COLO829 (cell line): Measurements from ENCODE around the gene PTTG1.

ENCODE experiments used
- DNase-seq: peaks from one replicate; pipeline ENCODE4 v3.0.0; 2012; ENCODE audit warnings: low spot score

Gene PTTG1

DNA sequence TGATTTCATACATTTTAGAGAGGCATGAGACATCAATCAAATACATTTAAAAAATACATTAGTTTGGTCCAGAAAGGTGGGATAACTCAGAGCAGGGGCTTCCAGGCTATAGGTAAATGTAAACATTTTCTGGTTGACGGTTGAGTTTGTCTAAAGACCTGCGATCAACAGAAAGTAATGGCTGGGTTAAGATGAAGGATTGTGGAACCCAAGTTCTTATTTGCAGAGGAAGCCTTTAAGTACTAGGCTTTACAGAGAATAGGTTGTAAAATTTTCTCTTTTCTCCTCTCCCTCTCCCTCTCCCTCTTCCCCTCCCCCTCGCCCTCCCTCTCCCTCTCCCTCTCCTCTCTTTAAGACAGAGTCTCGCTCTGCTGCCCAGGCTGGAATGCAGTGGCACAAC lies 50.8 kb downstream of the PTTG1 start:
- DNase-seq: no peak

DNA sequence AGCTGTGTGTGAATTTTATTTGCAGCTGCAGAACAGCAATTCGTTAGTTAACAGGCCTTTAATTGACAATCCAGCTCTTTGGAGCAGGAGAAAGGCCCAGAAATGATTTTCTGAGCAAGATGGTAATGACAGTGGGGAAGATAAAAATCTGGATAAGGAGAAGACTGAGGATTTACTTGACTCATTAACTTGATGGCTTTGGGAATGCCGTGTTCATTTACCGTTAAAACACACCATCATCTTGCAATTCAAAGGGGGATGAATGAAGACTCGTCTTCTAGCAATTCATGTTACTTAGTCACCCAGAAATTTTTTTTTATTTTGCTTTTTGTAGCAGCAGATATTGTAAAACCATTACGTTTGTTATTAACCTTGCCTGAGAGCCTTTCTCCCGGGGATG lies 52.0 kb downstream of the PTTG1 start:
- DNase-seq: no peak

DNA sequence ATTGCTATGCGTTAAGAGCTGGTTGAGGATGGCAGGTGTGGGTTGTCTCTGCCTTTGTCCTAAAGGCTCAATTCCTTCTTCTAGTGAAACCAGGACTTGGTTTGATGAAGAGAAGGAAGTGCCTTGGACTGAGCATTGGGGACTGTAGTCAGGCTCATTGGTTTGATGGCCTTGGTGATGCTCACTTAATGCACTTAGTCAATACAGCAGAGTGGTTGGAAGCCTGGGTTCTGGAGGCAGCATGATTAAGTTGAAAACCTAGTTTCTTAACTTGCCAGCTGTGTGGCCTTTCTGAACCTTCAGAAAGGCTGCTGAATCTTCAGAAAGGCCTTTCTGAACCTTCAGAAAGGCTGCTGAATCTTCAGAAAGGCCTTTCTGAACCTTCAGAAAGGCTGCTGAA lies 52.4 kb downstream of the PTTG1 start:
- no peak for DNase-seq

DNA sequence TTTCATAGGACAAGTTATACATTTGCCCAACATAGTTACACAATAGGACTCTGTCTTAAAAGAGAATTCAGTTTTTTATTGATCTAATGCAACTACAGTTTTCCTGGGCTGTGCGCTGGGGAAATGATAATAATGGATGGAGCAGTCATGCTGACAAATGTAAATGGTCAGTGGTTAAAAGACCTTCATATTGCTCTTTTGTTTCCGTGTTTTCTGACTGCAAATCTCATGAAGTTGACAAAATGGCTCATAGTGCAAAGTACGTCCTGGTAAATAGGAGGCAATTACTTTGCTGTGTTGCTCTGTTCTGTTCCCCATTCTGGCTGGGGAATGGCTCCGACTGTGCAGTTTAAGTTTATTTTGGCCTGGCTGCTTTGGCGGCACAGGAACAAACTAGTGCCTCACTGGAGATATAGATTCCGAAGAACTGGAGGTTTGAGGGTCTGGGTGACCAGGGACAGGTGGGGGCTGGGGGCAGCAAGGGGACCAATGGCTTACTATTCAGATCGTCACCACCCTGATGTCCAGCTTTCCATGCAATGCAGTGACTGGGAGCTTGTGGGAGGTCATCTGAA lies 54.3 kb downstream of the PTTG1 start:
- DNase-seq: no peak

DNA sequence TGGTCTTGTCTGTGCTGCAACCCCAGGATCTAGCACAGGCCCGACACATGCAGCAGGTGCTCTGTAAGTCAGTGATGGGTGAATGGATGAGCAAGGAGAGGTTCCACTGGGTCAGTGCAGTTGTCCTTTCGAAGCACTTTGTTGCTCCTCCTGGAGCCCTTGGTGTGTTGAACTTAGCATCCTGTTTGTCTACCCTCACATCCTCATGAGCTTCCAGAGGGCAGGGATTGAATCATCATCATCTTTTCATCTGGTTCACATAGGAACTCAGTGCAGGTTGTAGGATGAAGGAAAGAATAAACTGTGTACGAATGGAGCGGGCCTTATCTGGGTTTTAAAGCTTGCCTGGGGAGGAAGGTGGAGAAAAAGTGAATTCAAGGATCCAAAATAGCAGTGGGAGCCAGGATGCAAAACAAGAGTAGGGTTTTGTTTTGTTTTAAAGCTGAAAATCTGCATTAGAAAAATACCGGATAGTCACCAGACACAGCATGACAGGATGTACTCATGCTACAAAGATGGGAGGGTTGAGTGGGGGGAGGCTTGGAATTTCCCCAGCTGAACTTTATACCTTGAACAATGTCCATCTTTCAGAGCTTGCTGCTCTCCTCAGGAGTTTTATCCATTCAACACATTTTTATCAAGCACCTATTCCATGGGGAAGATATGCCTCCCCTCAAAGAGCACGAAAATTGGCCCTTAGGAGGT lies 55.8 kb downstream of the PTTG1 start:
- peak; percentile 67 for DNase-seq

DNA sequence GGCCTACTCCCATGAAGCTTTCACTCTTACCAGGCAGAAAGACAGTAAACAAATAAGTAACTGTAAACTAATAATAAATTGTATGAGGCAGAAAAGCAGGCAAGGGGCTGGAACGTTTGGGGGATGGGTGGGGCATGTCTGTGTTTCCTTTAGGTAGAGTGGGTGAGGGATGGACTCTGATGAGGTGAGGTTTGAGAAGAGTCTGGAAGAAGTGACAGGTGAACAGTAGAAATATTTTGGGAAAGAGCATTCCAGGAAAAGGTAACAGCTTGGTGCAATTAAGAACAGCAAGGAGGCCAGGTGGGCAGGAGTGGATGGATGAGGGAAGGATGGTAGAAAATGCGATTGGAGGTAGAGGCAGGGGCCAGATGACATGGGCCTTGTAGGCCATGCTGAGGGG lies 56.5 kb downstream of the PTTG1 start:
- no peak for DNase-seq
